ENCODE data around the gene SCN3A.

The SCN3A gene

DNA sequence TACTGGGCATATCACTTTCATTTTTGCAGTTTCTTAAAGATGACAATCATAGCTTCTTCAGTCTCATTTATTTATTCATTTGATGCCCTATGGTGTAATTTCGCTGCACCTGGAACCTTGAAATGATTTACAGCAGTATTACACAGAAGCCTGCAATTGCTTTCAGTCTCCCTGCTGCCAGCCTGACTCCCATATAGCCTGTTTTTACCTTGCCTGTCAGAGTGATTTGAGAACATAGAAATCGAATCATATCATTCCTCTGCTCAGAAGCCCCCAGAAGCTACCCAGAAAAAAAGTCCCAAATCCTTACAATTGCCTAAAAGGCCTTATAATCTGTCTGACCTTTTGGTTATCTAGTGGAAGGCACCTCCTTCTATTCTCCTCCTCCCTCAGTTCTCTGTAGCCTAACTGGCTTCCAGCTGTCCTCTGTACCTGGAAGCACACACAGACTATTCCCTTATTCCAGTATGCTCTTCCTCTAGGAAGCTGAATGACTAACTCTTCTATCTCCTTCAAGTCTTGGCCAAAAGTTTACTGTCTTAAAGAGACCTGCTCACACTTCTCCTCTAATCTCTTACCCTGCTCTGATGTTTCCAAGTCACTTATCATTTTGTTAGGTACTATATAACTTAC lies 12.6 kb downstream of the SCN3A start:
- DNase-seq (ENCODE audit: low read depth) = no peak

GRCh38 chr2:165185633-165186032 lies 18.2 kb downstream of the SCN3A start:
- no peak for DNase-seq (ENCODE audit: low read depth)

- DNase-seq (ENCODE audit: low read depth) = no peak
Observed at GRCh38 chr2:165182029-165182428, 21.8 kb downstream of the SCN3A start.

- no peak for DNase-seq (ENCODE audit: low read depth)
Observed at GRCh38 chr2:165176780-165177179, 27.1 kb downstream of the SCN3A start.

DNA sequence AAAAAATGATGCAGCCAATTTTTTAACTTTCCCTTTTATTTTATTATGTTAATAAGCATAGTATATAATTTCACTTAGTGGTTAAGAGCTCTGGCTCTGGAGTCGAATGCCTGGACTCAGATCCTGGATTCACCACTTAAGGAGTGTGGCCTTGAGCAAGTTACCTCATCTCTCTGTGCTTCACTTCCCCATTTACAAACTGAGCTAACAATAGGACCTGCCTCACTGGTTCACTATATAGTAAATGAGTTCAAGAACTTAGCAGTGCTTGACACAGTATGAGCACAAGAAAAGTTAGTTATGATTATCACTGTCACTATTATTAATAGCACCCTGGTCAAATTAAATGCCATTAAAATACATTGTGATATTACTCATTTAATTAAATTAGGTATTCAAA lies 30.6 kb downstream of the SCN3A start:
- no peak for DNase-seq (ENCODE audit: low read depth)

GRCh38 chr2:165164201-165164600 lies 39.6 kb downstream of the SCN3A start:
- DNase-seq (ENCODE audit: low read depth) = no peak

DNA sequence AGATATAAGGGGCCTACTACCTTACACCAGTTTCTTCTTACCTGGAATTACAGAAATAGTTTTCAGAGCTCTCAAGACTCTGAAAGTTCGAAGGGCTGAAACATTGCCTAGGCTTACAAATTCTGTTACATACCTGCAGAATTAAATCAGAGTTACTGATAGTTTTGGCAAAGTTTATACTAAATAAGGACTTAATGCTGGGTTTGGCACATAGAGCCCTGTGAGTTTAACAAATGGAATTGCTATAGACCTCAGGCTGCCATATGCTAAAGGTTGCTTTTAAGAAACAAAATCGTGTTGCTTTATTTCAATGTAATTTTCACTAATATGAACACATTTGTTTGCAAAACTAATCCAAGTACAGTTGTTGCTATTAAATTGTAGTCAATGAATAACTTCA lies 40.1 kb downstream of the SCN3A start:
- DNase-seq (ENCODE audit: low read depth) = no peak

GRCh38 chr2:165162466-165162865 lies 41.4 kb downstream of the SCN3A start:
- DNase-seq (ENCODE audit: low read depth) = no peak

DNA sequence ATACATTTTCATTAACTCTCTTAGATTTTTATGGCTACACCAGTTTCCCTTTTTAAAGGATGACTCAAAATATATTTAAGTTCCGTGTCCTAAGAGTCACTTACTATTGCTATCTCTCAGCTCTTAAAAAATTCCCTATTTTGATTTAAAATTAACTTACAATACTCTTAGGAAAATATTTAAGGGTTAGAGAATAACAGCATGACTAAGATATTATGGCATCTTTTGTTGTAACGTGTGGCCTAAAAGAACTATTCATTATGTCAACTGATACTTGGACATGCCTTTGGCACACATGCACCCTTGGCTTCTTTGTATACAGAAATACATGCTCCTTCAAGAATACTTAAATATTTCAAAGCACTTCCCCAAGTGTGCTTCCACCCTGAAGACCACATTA lies 42.3 kb downstream of the SCN3A start:
- DNase-seq (ENCODE audit: low read depth) = no peak

- DNase-seq (ENCODE audit: low read depth) = no peak
Observed at GRCh38 chr2:165157160-165157559, 46.7 kb downstream of the SCN3A start.

- no peak for DNase-seq (ENCODE audit: low read depth)
Observed at GRCh38 chr2:165155152-165155551, 48.7 kb downstream of the SCN3A start.

GRCh38 chr2:165149439-165149838 lies 54.4 kb downstream of the SCN3A start:
- no peak for DNase-seq (ENCODE audit: low read depth)

GRCh38 chr2:165147186-165148045 lies 56.4 kb downstream of the SCN3A start:
- no peak for DNase-seq (ENCODE audit: low read depth)

- no peak for DNase-seq (ENCODE audit: low read depth)
Observed at GRCh38 chr2:165144315-165144714, 59.5 kb downstream of the SCN3A start.

DNA sequence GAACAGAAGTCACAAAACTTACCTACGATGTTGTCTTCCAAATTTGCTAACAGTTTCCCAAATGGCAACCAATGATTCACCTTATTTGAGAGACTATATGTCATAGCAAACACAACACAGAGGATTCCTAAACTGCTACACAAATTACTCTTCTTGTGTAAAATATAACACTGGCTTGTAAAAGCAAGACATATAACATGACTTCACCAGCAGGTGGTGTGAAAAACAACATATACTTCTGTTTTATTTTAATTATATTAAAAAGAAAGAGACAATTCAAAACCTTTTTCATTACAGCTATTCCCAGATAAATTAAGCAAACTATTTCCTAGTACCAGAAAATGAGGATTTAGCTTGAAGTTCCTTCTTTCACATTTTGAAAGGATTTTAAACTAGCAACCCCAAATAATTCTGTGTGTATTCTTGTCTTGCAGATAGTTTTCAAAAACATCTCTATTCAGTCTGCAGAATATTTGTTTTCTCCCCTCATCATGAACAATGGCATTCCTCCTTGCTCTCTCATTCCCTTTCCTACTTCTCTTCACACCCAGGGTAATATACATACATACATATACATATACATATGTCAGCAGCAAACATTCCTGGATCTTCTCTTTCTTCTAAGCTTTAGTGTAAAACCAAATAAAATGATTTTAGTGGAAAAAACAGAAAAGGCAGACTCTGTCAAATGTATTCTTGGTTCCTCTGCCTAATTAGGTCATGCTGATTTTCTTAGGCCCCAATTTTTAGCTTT lies 62.1 kb downstream of the SCN3A start:
- no peak for DNase-seq (ENCODE audit: low read depth)

- DNase-seq (ENCODE audit: low read depth) = no peak
Observed at GRCh38 chr2:165126244-165126643, 77.6 kb downstream of the SCN3A start.

- DNase-seq (ENCODE audit: low read depth) = no peak
Observed at GRCh38 chr2:165122521-165122920, 81.3 kb downstream of the SCN3A start.

- no peak for DNase-seq (ENCODE audit: low read depth)
Observed at GRCh38 chr2:165120740-165121467, 82.9 kb downstream of the SCN3A start.

GRCh38 chr2:165115258-165115657 lies 88.6 kb downstream of the SCN3A start:
- no peak for DNase-seq (ENCODE audit: low read depth)

GRCh38 chr2:165114346-165114939 lies 89.4 kb downstream of the SCN3A start:
- DNase-seq (ENCODE audit: low read depth) = no peak

DNA sequence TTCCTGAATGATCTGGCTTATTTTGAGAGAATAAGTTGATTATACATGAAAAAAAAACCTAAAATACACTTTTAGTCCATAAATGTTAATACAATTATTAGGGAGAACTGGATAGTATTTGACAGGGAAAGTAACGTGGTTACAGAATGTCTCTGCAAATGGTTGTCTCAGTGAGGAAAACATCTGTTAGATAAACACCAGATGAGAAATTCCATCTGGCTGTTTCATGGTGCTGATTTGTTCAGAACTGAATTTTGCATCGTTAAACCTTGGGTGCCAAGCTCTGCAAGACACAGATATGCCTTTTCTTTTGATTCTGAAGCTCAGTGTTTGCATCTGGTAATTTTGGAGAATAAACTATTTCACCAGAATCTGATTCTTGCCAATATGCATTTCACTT lies 90.4 kb downstream of the SCN3A start:
- DNase-seq (ENCODE audit: low read depth) = no peak

DNA sequence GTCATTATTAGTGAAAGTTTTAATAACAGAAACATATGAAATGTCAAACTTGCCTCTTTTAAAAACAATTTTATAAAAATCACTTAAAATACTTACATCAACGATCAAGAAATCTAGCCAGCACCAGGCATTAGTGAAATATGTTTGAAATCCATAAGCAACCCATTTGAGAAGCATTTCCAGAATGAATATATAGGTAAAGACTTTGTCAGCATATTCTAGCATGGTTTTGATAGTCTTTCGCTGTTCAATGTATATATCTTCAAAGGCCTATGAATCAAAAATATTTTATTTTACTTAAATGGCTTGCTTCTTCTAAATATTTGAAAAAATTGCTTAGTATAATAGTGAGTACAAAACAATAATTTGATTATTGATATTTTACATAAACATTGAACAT lies 91.1 kb downstream of the SCN3A start:
- no peak for DNase-seq (ENCODE audit: low read depth)

Data from activated gamma-delta T cell treated with anti-CD3 and anti-CD28 coated beads, Interleukin-2, amount 50 U/mL, for 16 hours (primary cell).